Prostate gland (tissue), 2 donors: ENCODE results near the gene FBXW7. TPM values are rescaled to one million over a fixed set of nuclear protein-coding genes. Genes with fewer than 3 reads are reported as not detected.

Source experiments
- DNase-seq: peaks from one replicate; pipeline ENCODE4 v3.0.0-alpha.2; 2019; ENCODE audit warnings: low spot score
- H3K27ac ChIP-seq, 2 donors: fragments of 200-600 bp; sonication (generic); 2 replicates each; pipeline ENCODE4 v1.5.1; 2017 to 2019
- H3K27me3 ChIP-seq: fragments of 200-600 bp; sonication (generic); replicated peaks from 2 replicates; pipeline ENCODE4 v1.5.1; 2019; ENCODE audit not compliant: insufficient read depth
- H3K36me3 ChIP-seq, 2 donors: fragments of 200-600 bp; sonication (generic); 1 replicate in 1 of 2; 2 replicates in 1 of 2; pipeline versions ENCODE4 v1.5.1 to v1.8.1; 2017 to 2019
- H3K4me1 ChIP-seq: fragments of 200-600 bp; sonication (generic); replicated peaks from 2 replicates; pipeline ENCODE4 v1.5.1; 2019
- H3K4me3 ChIP-seq, 2 donors: fragments of 200-600 bp; sonication (generic); 2 replicates each; pipeline ENCODE4 v1.5.1; 2017 to 2019
- H3K9me3 ChIP-seq: fragments of 200-600 bp; sonication (generic); 2 replicates; pipeline ENCODE4 v1.5.1; 2017
- CTCF ChIP-seq, 4 experiments: fragments of 200-600 bp in 2 of 4; fragments of 450-650 bp in 2 of 4; sonication (generic) in 2 of 4; IDR thresholded peaks; 1 replicate in 3 of 4; 2 replicates in 1 of 4; pipeline ENCODE4 v1.5.1; 2016 to 2019; ENCODE audit warnings: antibody characterized with exemption in 4 of 4, mild to moderate bottlenecking in 2 of 4, moderate library complexity in 2 of 4
- POLR2A ChIP-seq: fragments of 450-650 bp; IDR thresholded peaks from one replicate; pipeline ENCODE4 v1.6.1; 2016; ENCODE audit warnings: antibody characterized with exemption, mild to moderate bottlenecking
- POLR2AphosphoS5 ChIP-seq: sonication (generic); formaldehyde crosslinking; IDR thresholded peaks from one replicate; pipeline ENCODE4 v1.6.1; 2017; ENCODE audit warnings: antibody characterized with exemption
- WGBS: methylation state at CpG from one replicate; pipeline ENCODE4 v1.1.5; 2018; 5-methylcytosine and 5-hydroxymethylcytosine counted together
- intact Hi-C: fragments of 100-400 bp; cut with DNase I; formaldehyde crosslinking; loops from one replicate; pipeline ENCODE4 v1.14.2; 2022
- total RNA-seq, 2 donors: library from RNA; depleted of rRNA; stranded (reverse); fragments of >200 nt; gene quantifications; one replicate each; pipeline ENCODE4 v1.1.0, GENCODE V29; 2016

FBXW7 gene
- total RNA-seq, 2 donors from 2014 or later: 21.8 to 24.9 TPM

GRCh38 chr4:152437561-152437960 is 98.3 kb downstream of the FBXW7 start:
- intact Hi-C loops: no loop called here
- 98% methylated on average over 7 of the region's 7 CpGs for WGBS
- TF ChIP-seq POLR2AphosphoS5 (no peak), POLR2A (no peak), CTCF (IDR thresholded peaks at IDR 0.05) (no peak)

GRCh38 chr4:152436384-152436783 is 99.5 kb downstream of the FBXW7 start:
- 95% methylated on average over 2 of the region's 2 CpGs for WGBS
- Histone ChIP-seq H3K36me3 (no peaks in the 10 kb centered on the region), H3K4me1 (no peaks in the 10 kb centered on the region), H3K9me3 (no peaks in the 10 kb centered on the region), H3K27me3 (no peaks in the 10 kb centered on the region), H3K27ac (no peak overlapping the region), H3K4me3 (no peak overlapping the region)
- intact Hi-C loops: no loop called here
- DNase-seq: no peak
- TF ChIP-seq POLR2A (no peak), CTCF (IDR thresholded peaks at IDR 0.05) (no peak), POLR2AphosphoS5 (no peak)

More at GRCh38 chr4:152437561-152437960, 98.3 kb downstream of the FBXW7 start:
- Histone ChIP-seq H3K36me3 (no peaks in the 10 kb centered on the region), H3K4me3 (no peak overlapping the region), H3K4me1 (no peaks in the 10 kb centered on the region), H3K27me3 (no peaks in the 10 kb centered on the region), H3K9me3 (no peaks in the 10 kb centered on the region), H3K27ac (no peak overlapping the region)
- DNase-seq: no peak

GRCh38 chr4:152434011-152434410 is 101.9 kb downstream of the FBXW7 start:
- H3K27ac ChIP-seq: no peak overlapping the region
- H3K9me3 ChIP-seq: no peaks in the 10 kb centered on the region
- WGBS: 94% methylated on average over 3 of the region's 3 CpGs
- H3K36me3 ChIP-seq: no peaks in the 10 kb centered on the region
- intact Hi-C loops: no loop called here
- no peak for DNase-seq
- no peaks in the 10 kb centered on the region for H3K27me3 ChIP-seq
- H3K4me1 ChIP-seq: no peaks in the 10 kb centered on the region
- H3K4me3 ChIP-seq: no peak overlapping the region
- TF ChIP-seq CTCF (IDR thresholded peaks at IDR 0.05) (no peak), POLR2AphosphoS5 (no peak), POLR2A (no peak)

DNA sequence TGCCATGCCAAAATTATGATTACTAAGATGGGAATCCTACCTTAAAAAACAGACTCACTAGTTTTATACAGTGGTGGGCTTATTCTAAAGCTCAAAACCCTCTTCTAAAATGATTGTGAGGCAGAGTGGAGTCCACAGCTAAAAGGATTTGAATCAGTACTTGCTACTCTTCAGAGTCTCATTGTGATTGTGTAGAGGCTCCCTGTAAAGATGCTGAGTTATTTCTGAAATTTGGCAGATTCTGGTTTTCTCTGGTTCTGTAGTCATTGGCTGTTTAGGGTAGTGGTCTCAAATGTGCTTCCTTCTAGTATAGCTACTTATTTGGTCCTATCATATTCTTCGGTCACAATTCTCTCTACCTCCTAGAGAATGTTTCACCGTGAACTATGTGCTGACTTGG is 104.1 kb downstream of the FBXW7 start:
- Histone ChIP-seq H3K27me3 (no peaks in the 10 kb centered on the region), H3K4me3 (no peak overlapping the region), H3K4me1 (no peaks in the 10 kb centered on the region), H3K36me3 (no peaks in the 10 kb centered on the region), H3K27ac (no peak overlapping the region), H3K9me3 (no peaks in the 10 kb centered on the region)
- intact Hi-C loops: no loop called here
- 98% methylated on average over 2 of the region's 2 CpGs for WGBS
- DNase-seq: no peak
- TF ChIP-seq CTCF (IDR thresholded peaks at IDR 0.05): no peak

DNA sequence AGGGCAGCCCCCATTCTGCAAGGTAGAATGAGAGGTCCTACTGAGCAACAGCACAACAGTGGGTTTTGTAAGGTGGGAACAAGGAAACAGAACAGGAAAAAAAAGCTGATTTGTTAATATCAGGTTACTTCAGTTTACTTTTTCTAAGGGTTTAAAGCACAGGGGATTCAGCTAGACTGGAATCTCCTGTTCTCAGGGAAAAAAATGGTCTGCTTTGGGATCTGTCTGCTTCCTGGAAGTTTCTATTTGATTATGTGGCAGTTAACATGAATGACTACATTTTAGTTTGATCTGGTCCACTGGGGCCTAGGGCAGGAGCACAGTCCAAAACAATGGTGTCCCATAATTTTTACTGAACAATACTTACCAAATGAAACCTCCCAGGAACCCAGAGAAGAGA is 104.6 kb downstream of the FBXW7 start:
- H3K27me3 ChIP-seq: no peaks in the 10 kb centered on the region
- no peaks in the 10 kb centered on the region for H3K4me1 ChIP-seq
- no peak overlapping the region for H3K27ac ChIP-seq
- no peak for DNase-seq
- TF ChIP-seq POLR2AphosphoS5 (no peak), CTCF (IDR thresholded peaks at IDR 0.05) (no peak), POLR2A (no peak)
- no peaks in the 10 kb centered on the region for H3K36me3 ChIP-seq
- no peaks in the 10 kb centered on the region for H3K9me3 ChIP-seq
- intact Hi-C loops: no loop called here
- no peak overlapping the region for H3K4me3 ChIP-seq
